KOPT-K1 (cell line): ENCODE results near the gene SOHLH1.

Experiments
- H3K27ac ChIP-seq: fragments of 200-600 bp; sonication (generic); 2 replicates; pipeline ENCODE4 v1.5.1; 2016; ENCODE audit warnings: antibody characterized with exemption, mild to moderate bottlenecking, low read depth, low read length; ENCODE audit not compliant: poor library complexity, severe bottlenecking
- H3K36me3 ChIP-seq: fragments of 200-600 bp; sonication (generic); 2 replicates; pipeline ENCODE4 v1.5.1; 2017; ENCODE audit warnings: antibody characterized with exemption, mild to moderate bottlenecking, low read length, moderate library complexity; ENCODE audit not compliant: insufficient read depth
- H3K9me3 ChIP-seq: fragments of 200-600 bp; sonication (generic); 2 replicates; pipeline ENCODE4 v1.5.1; 2017; ENCODE audit warnings: antibody characterized with exemption, low read length, mild to moderate bottlenecking; ENCODE audit not compliant: insufficient read depth, poor library complexity, severe bottlenecking

SOHLH1 gene

GRCh38 chr9:135648494-135649410 lies 50.5 kb downstream of the SOHLH1 start:
- peaks cover 48% of the 10 kb centered on the region for H3K9me3 ChIP-seq
- no peaks in the 10 kb centered on the region for H3K36me3 ChIP-seq
- H3K27ac ChIP-seq: no peak overlapping the region

DNA sequence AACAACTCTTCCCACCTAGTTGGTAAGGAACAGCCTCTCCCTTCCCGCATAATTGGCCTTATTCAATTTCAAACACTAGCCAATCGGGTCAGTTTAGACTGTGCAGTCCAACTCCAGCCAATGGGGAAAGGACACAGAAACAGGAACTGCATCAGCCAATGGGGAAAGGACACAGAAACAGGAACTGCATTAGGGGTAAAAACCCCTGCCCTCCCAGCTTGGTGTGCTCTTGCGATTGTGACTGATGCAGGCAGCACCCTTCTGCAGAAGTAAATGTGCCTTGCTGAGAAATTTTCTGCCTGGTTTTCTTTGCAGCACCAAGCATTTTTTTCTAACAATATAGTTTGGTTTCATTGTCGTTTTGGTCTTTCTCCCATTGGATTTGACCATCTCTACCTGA lies 51.4 kb downstream of the SOHLH1 start:
- Histone ChIP-seq H3K9me3 (peaks cover 48% of the 10 kb centered on the region), H3K36me3 (no peaks in the 10 kb centered on the region), H3K27ac (no peak overlapping the region)

DNA sequence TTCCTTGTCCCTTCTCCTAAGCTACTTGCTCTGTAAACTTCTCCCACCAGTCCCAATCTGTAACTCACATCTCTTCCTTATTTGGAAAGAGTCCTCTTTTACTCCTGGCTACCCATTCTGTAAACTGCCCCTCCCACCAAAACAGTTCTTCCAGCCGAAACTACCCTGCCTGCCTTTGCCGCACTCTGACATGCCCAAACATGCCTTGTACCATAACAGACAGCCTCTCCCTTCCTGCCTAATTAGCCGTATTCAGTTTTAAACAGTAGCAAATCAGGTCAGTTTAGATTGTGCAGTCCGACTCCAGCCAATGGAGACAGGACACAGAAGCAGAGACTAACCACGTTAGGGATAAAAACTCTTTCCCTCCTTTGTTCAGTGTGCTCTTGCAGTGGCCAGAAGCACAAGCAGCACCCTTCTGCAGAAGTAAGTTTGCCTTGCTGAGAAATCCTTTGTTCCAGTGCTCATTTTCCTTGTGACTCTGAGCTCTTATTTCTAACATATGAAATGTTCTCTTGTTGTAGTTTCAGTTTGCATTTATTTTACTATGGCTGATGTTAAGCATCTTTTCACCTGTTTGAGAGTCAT lies 54.6 kb downstream of the SOHLH1 start:
- Histone ChIP-seq H3K27ac (no peak overlapping the region), H3K36me3 (no peaks in the 10 kb centered on the region), H3K9me3 (peaks cover 43% of the 10 kb centered on the region)
